Fibroblast of the conjunctiva (primary cell): ENCODE measurements around the gene DRAXIN.

Source experiments
- DNase-seq: peaks from one replicate; pipeline ENCODE4 v3.0.0-alpha.2; 2010; ENCODE audit warnings: low read depth

DRAXIN gene

DNA sequence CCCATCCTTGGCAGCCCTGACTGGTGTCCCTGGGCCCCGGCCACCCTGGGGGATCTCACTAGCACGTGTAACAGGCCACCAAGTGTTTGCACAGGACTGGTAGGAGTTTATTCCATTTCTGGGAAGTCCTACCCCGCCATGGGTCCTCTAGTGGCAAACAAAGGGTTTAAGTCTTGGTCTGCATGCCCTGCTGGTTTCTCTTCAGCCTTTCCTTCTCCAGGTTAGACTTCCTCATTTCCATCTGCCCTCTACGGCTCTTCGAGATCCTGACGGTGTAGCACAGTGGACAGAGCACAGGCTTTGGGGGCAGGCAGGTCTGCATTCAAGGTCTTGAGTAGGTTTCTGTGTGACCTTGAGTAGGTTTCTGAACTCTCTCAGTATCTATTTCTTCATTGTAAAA lies 47.3 kb downstream of the DRAXIN start:
- no peak for DNase-seq

GRCh38 chr1:11740258-11741192 lies 49.0 kb downstream of the DRAXIN start:
- no peak for DNase-seq

GRCh38 chr1:11741482-11741881 lies 50.0 kb downstream of the DRAXIN start:
- no peak for DNase-seq

- DNase-seq = no peak
These were observed 50.5 kb downstream of the DRAXIN start for GRCh38 chr1:11741919-11742558.

DNA sequence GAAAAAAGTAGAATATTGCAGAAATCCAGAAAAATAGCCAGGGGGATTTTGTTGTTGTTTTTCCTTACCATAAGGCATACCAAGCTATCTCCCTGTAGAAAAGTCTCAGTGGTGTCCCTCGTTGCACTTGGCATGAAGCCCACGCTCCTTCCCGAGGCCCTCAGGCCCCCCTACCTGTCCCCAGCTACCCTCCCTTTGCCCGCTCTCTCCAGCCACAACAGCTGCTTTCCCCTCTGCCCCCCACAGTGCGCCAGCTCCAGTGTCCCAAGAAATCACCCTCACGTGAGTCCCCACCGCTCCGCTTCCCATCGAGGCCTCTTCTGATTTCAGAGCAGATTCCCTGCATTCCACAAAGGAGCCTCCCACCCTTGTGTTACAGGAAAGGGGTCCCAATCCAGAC lies 52.8 kb downstream of the DRAXIN start:
- DNase-seq = no peak

GRCh38 chr1:11746092-11746491 lies 54.6 kb downstream of the DRAXIN start:
- DNase-seq = no peak

GRCh38 chr1:11746795-11747487 lies 55.4 kb downstream of the DRAXIN start:
- no peak for DNase-seq

GRCh38 chr1:11748294-11749202 lies 57.0 kb downstream of the DRAXIN start:
- DNase-seq = no peak

DNA sequence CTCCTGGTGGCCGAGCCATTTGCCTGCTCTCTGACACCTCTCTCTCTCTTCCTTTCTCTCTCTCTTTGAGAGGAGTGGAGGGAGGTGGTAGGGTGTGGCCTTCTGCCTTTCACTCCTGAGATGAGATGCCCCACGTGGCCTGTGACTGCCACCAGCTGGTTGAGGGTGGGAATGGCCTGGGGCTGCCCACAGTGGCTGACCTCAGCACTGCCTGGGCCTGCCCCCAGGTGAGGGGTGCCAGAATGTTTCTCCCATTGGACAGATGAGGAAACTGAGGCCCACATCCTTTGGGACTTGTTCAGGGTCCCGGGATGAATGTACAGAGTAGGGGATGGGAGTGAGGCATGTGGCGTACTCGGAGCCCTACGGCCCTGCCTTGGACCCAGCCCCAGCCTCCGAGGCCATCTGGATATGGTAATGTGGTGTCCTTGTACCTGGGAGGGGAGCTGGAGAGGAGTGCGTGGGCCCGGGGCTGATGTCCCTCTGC lies 57.7 kb downstream of the DRAXIN start:
- DNase-seq = no peak

GRCh38 chr1:11749996-11750395 lies 58.5 kb downstream of the DRAXIN start:
- no peak for DNase-seq

- DNase-seq = no peak
These were observed 59.6 kb downstream of the DRAXIN start for GRCh38 chr1:11751087-11751486.

DNA sequence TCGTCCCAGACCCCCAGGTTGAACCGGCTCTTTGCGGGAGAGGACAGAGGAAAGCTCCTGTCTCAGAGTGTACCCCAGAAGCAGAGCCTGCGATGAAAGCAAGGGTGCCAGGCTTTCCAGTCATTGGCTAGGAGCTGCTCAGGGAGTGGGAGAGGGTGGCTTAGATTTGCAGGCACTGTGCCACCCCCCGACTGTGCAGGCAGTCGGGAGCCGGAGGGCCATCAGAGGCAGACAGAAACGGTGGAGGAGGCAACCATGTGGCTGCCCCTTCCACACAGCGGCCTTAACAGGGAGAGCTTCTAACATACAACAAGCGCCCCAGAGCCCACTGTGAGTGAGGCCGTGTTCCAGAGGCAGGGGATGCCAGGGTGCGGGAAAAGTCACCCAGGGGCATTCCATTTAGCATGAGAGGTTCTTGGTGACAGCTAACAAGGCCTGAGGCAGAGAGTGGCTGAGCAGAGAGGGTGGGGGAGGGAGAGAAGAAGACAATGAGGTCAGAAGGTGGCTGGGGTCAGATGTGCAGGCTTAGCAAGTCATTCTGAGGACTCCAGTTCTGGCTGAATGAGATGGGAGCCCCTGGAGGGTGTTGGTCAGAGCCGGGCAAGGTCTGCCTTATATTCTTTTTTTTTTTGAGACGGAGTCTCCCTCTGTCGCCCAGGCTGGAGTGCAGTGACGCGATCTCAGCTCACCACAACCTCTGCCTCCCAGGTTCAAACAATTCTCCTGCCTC lies 61.0 kb downstream of the DRAXIN start:
- no peak for DNase-seq

GRCh38 chr1:11753555-11754208 lies 62.2 kb downstream of the DRAXIN start:
- no peak for DNase-seq

DNA sequence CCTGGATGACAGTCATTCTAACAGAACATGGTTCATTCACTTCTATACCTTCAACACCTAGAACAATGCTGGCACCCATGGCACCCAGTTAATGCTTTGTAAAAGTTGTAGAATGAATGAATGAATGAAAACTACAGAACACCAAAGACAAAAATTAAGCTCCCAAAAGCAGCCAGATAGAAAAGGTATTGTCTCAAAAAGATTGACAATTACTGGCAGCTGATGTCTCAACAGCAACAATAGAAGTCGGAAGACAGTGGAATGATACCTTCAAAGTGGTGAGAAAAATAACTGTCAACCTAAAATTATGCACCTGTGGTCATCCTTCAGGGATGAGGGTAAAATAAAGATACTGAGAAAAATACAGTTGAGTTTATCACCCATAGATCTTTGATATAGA lies 65.5 kb downstream of the DRAXIN start:
- DNase-seq = no peak

GRCh38 chr1:11759791-11760190 lies 68.3 kb downstream of the DRAXIN start:
- DNase-seq = no peak

GRCh38 chr1:11761285-11761684 lies 69.8 kb downstream of the DRAXIN start:
- no peak for DNase-seq

DNA sequence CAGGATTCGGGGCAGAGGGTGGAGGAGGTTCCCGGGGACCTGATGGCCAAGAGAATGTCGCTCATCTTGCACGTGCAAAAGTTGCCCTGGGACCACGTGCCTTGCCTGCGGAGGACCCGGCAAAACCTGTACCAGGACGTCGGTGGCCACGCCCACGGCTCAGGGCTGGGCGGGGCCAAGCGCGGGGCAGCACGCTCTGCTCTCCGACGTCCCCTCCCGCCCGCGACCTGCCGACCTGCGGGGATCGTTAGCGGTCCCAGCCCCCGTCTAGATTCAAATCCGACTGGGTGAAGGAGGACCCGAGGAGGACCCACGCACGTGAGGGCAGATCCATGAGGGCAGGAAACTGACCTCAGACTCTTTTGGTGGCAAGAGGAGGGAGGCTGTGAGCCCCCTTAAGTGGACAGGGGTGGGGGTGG lies 70.5 kb downstream of the DRAXIN start, which contains the start of gene C1orf167:
TSS of gene C1orf167 (plus strand) at position 206 of the 419 bp plus-strand sequence. CDS start 2,208 bp downstream, outside the sequence.
- DNase-seq = no peak

DNA sequence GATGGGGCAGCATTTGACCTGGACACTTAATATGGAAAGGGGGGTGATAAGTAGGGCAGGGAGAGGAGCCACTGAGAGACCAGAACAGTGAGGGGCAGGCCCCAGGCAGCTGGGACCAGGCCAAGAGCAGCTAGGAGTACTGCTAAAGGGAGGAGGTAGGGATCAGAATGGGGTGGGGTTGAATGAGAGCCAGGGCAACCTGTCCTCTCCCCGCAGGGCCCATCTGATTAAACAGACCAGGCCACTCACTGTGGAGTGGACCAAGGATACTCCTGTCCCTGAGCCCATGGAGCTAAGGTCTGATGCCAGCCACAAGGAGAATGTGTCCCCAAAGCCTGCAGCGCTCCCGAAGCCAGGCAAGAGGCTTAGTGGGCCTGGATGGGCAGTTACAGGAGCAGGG lies 72.6 kb downstream of the DRAXIN start:
- no peak for DNase-seq

DNA sequence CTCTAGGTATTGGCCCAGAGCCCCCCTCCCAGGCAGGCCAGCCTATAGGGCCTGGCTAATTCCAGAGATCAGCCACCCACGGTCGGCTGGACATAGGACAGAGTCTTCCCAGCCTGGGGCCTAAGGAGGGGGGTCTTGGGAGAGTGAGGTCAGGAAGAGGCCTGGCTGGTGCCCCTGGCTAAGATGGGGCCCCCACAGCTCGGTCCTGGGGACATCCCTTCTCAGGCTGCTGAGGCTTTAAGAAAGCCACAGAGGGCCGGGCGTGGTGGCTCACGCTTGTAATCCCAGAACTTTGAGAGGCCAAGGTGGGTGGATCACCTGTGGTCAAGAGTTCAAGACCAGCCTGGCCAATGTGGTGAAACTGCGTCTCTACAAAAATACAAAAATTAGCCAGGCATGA lies 73.0 kb downstream of the DRAXIN start:
- no peak for DNase-seq
